ENCODE results near the gene MAL. TPM values are rescaled to one million over a fixed set of nuclear protein-coding genes. Genes with fewer than 3 reads are reported as not detected.

The MAL gene
- total and polyA plus RNA-seq, 2 of the 8 experiments (the other 6 are each of a cell fraction or from before 2014, with no cell fraction given) = not detected

GRCh38 chr2:95036596-95037383 is 11.3 kb downstream of the MAL start:
- H2BK120ac ChIP-seq (replicated peaks; ENCODE audit: low read depth, low read length) = no peak overlapping the region
- H3K4me3 ChIP-seq (ENCODE audit: extremely low read depth in 1 of 4, insufficient read depth in 2 of 4, low read depth in 3 of 4, low read length in 4 of 4) = no peak overlapping the region
- H3K9ac ChIP-seq (replicated peaks in 1 of 4; ENCODE audit: extremely low read depth in 1 of 4, low read depth in 3 of 4, low read length in 3 of 4) = no peak overlapping the region
- H4K20me1 ChIP-seq (replicated peaks in 1 of 2; ENCODE audit: control insufficient read depth in 1 of 2, insufficient read depth in 2 of 2, low read length in 2 of 2) = no peaks in the 10 kb centered on the region
- no peaks in the 10 kb centered on the region for H3K79me2 ChIP-seq (ENCODE audit: control insufficient read depth in 1 of 2, insufficient read depth in 2 of 2, low read length in 2 of 2)
- no peak overlapping the region for H2AK5ac ChIP-seq (ENCODE audit: low read depth, low read length)
- H3K4ac ChIP-seq (replicated peaks; ENCODE audit: insufficient read length, low read depth, low read length) = no peak overlapping the region
- H3K23me2 ChIP-seq (ENCODE audit: low read depth, low read length) = peaks cover 2% of the 10 kb centered on the region; the same call in 1 of the 2 replicates
- no peak overlapping the region for H3K27ac ChIP-seq (ENCODE audit: low read depth, low read length)
- H3K4me1 ChIP-seq (replicated peaks in 1 of 4; ENCODE audit: control insufficient read depth in 3 of 4, insufficient read depth in 4 of 4, low read length in 3 of 4) = no peaks in the 10 kb centered on the region
- POLR2A ChIA-PET (ENCODE audit: partially characterized antibody) = no interaction called here
- H3K56ac ChIP-seq (replicated peaks; ENCODE audit: insufficient read length, low read depth, low read length) = no peak overlapping the region
- H3K4me2 ChIP-seq (ENCODE audit: insufficient read depth in 1 of 2, low read depth in 2 of 2, low read length in 2 of 2) = no peak overlapping the region
- no peak overlapping the region for H3K18ac ChIP-seq (ENCODE audit: extremely low read depth, low read length)
- H3K36me3 ChIP-seq (ENCODE audit: control insufficient read depth in 2 of 4, insufficient read depth in 4 of 4, low read length in 3 of 4) = no peaks in the 10 kb centered on the region
- no peaks in the 10 kb centered on the region for H3K79me1 ChIP-seq (ENCODE audit: low read depth, low read length)
- CTCF ChIA-PET (ENCODE audit: partially characterized antibody) = no interaction called here
- no peak overlapping the region for H3K14ac ChIP-seq (ENCODE audit: insufficient read length)
- H4K91ac ChIP-seq (replicated peaks; ENCODE audit: insufficient read length, low read length) = no peak overlapping the region
- no peak overlapping the region for H2BK5ac ChIP-seq (ENCODE audit: low read depth, low read length)
- no peaks in the 10 kb centered on the region for H3K27me3 ChIP-seq (replicated peaks in 1 of 4; ENCODE audit: control insufficient read depth in 3 of 4, extremely low read depth in 1 of 4, insufficient read depth in 3 of 4, low read length in 3 of 4)
- DNase-seq (ENCODE audit: low read depth in 1 of 2, low spot score in 2 of 2) (no peak), FAIRE-seq (no peak)
- H2BK15ac ChIP-seq (ENCODE audit: low read length) = no peak overlapping the region
- TF ChIP-seq ASH2L (IDR thresholded peaks at IDR 0.05; ENCODE audit: low read length) = peak; percentile 81
- TF ChIP-seq MAFK (IDR thresholded peaks at IDR 0.05; ENCODE audit: low read depth, low read length) = no peak
- no peak for TF ChIP-seq RAD21 (IDR thresholded peaks at IDR 0.05 in 1 of 2, conservative IDR thresholded peaks at IDR 0.05 in 1 of 2; ENCODE audit: low read depth in 2 of 2, low read length in 2 of 2)
- no peak overlapping the region for H2AFZ ChIP-seq (ENCODE audit: low read length)
- H2BK12ac ChIP-seq (ENCODE audit: low read depth, low read length) = no peak overlapping the region
- H4K8ac ChIP-seq (ENCODE audit: extremely low read depth, insufficient read depth, low read length) = no peak overlapping the region
- 67% methylated on average over 3 of the region's 3 CpGs; no CpG with 5 or more reads in 1 of the 2 experiments for WGBS, 2 experiments (ENCODE audit: extremely low coverage in 1 of 2, insufficient coverage in 1 of 2, insufficient read length in 1 of 2, insufficient replicate concordance in 2 of 2, low coverage in 1 of 2, low lambda C conversion rate in 2 of 2, missing lambda C conversion rate in 1 of 2)
- peaks cover 90 to 92% of the 10 kb centered on the region in 2 experiments for H3K9me3 ChIP-seq (ENCODE audit: insufficient read depth in 2 of 2, low read depth in 1 of 2, low read length in 1 of 2)
- H2BK20ac ChIP-seq (ENCODE audit: low read length) = no peak overlapping the region
- no peak overlapping the region for H4K5ac ChIP-seq (ENCODE audit: insufficient read length, low read depth, low read length)
- H3K23ac ChIP-seq (ENCODE audit: insufficient read length) = no peak overlapping the region

All from H1 (cell line).